Fibroblast of lung (primary cell): Measurements from ENCODE around the gene SORBS1. TPM values are rescaled to one million over a fixed set of nuclear protein-coding genes. Genes with fewer than 3 reads are reported as not detected.

Source experiments
- DNase-seq, 2 donors: peaks; one replicate each; pipeline versions ENCODE4 v3.0.0 to v3.0.0-alpha.2; 2010; ENCODE audit warnings: low read depth in 2 of 2
- H2AFZ ChIP-seq: 2 replicates; pipeline ENCODE4 v1.5.1; 2012; ENCODE audit warnings: low read length, control low read depth, inconsistent platforms
- H3K27ac ChIP-seq: 2 replicates; pipeline ENCODE4 v1.5.1; 2011; ENCODE audit warnings: low read length, control low read depth; ENCODE audit not compliant: insufficient read depth
- H3K27me3 ChIP-seq: 2 replicates; pipeline ENCODE4 v1.5.1; 2011; ENCODE audit warnings: mild to moderate bottlenecking, low read length; ENCODE audit not compliant: control insufficient read depth, insufficient read depth
- H3K36me3 ChIP-seq: 2 replicates; pipeline ENCODE4 v1.5.1; 2011; ENCODE audit warnings: low read length; ENCODE audit not compliant: control insufficient read depth, insufficient read depth
- H3K4me1 ChIP-seq: 2 replicates; pipeline ENCODE4 v1.5.1; 2011; ENCODE audit warnings: low read length; ENCODE audit not compliant: control insufficient read depth, insufficient read depth; ENCODE audit errors: extremely low read depth
- H3K4me2 ChIP-seq: 2 replicates; pipeline ENCODE4 v1.5.1; 2011; ENCODE audit warnings: low read length, control low read depth; ENCODE audit not compliant: insufficient read depth; ENCODE audit errors: extremely low read depth
- H3K4me3 ChIP-seq, 4 experiments: fragments of 200-600 bp in 1 of 4; sonication (generic) in 1 of 4; replicated peaks in 1 of 4; 2 replicates each; pipeline ENCODE4 v1.5.1; 2011 to 2016; ENCODE audit warnings: low read length in 4 of 4, low read depth in 3 of 4, mild to moderate bottlenecking in 3 of 4, control low read depth in 2 of 4, inconsistent platforms in 1 of 4, mixed read lengths in 1 of 4; ENCODE audit not compliant: insufficient read depth in 1 of 4; ENCODE audit errors: control extremely low read depth in 1 of 4
- H3K79me2 ChIP-seq: 2 replicates; pipeline ENCODE4 v1.5.1; 2012; ENCODE audit warnings: mild to moderate bottlenecking, low read length, inconsistent platforms; ENCODE audit not compliant: control insufficient read depth, insufficient read depth
- H3K9ac ChIP-seq: 2 replicates; pipeline ENCODE4 v1.5.1; 2011; ENCODE audit warnings: mild to moderate bottlenecking, low read length, control low read depth; ENCODE audit not compliant: insufficient read depth
- H3K9me3 ChIP-seq: 2 replicates; pipeline ENCODE4 v1.5.1; 2012; ENCODE audit warnings: low read depth, low read length; ENCODE audit not compliant: control insufficient read depth, insufficient read depth
- H4K20me1 ChIP-seq: 2 replicates; pipeline ENCODE4 v1.5.1; 2011; ENCODE audit warnings: low read length; ENCODE audit not compliant: control insufficient read depth, insufficient read depth; ENCODE audit errors: extremely low read depth
- CTCF ChIP-seq, 2 donors: IDR thresholded peaks in 1 of 2; conservative IDR thresholded peaks in 1 of 2; 1 replicate in 1 of 2; 2 replicates in 1 of 2; pipeline ENCODE4 v1.5.1; 2011 to 2012; ENCODE audit warnings: low read length in 2 of 2, control low read depth in 1 of 2, inconsistent platforms in 1 of 2, low read depth in 1 of 2, mild to moderate bottlenecking in 1 of 2
- EZH2 ChIP-seq: IDR thresholded peaks from 2 replicates; pipeline ENCODE4 v1.5.1; 2012; ENCODE audit warnings: low read length, control low read depth, mild to moderate bottlenecking; ENCODE audit errors: missing control alignments
- polyA plus RNA-seq, 2 donors: library from polyadenylated mRNA; depleted of rRNA in 1 of 2; stranded (reverse) in 1 of 2; unstranded in 1 of 2; fragments of >200 nt; gene quantifications; 2 replicates each; pipeline ENCODE4 v1.2.1, GENCODE V29; 2011 to 2012; ENCODE audit warnings: missing spikeins in 1 of 2
- total RNA-seq: library from RNA; depleted of rRNA; stranded (reverse); fragments of >200 nt; gene quantifications from 2 replicates; pipeline ENCODE4 v1.2.1, GENCODE V29; 2014

The SORBS1 gene
- total and polyA plus RNA-seq, 2 donors (not counting 1 experiment from before 2014, with no cell fraction given) = 0.33 to 0.50 TPM

- no peak overlapping the region for H2AFZ ChIP-seq
- no peaks in the 10 kb centered on the region for H3K36me3 ChIP-seq
- H3K9ac ChIP-seq = no peak overlapping the region
- no peaks in the 10 kb centered on the region for H3K27me3 ChIP-seq
- H3K4me2 ChIP-seq = no peak overlapping the region
- H3K4me3 ChIP-seq = no peak overlapping the region
- TF ChIP-seq CTCF (conservative IDR thresholded peaks at IDR 0.05 in 1 of 2, IDR thresholded peaks at IDR 0.05 in 1 of 2; ENCODE audit: low read depth in 1 of 2, low read length in 2 of 2) (no peak), EZH2 (no peak)
- no peaks in the 10 kb centered on the region for H3K79me2 ChIP-seq
- H4K20me1 ChIP-seq = no peaks in the 10 kb centered on the region
- H3K9me3 ChIP-seq = no peaks in the 10 kb centered on the region
- H3K4me1 ChIP-seq = no peaks in the 10 kb centered on the region
- no peak for DNase-seq
- no peak overlapping the region for H3K27ac ChIP-seq
Measured at GRCh38 chr10:95377950-95378349, 183.2 kb downstream of the SORBS1 start.

- Histone ChIP-seq H3K4me2 (no peak overlapping the region), H2AFZ (no peak overlapping the region), H4K20me1 (no peaks in the 10 kb centered on the region), H3K4me1 (no peaks in the 10 kb centered on the region), H3K79me2 (no peaks in the 10 kb centered on the region), H3K4me3 (no peak overlapping the region), H3K36me3 (no peaks in the 10 kb centered on the region), H3K27ac (no peak overlapping the region), H3K27me3 (peaks cover 7% of the 10 kb centered on the region), H3K9me3 (no peaks in the 10 kb centered on the region), H3K9ac (no peak overlapping the region)
- no peak for DNase-seq
- TF ChIP-seq CTCF (conservative IDR thresholded peaks at IDR 0.05 in 1 of 2, IDR thresholded peaks at IDR 0.05 in 1 of 2; ENCODE audit: low read depth in 1 of 2, low read length in 2 of 2) (no peak), EZH2 (no peak)
Measured at GRCh38 chr10:95375418-95375817, 185.8 kb downstream of the SORBS1 start.

- DNase-seq = peak; percentile 64 to 78
- Histone ChIP-seq H3K79me2 (no peaks in the 10 kb centered on the region), H3K36me3 (no peaks in the 10 kb centered on the region), H4K20me1 (no peaks in the 10 kb centered on the region), H3K4me3 (no peak overlapping the region), H3K4me1 (no peaks in the 10 kb centered on the region), H3K27ac (no peak overlapping the region), H3K4me2 (no peak overlapping the region), H3K27me3 (peaks cover 10% of the 10 kb centered on the region), H3K9ac (no peak overlapping the region), H2AFZ (no peak overlapping the region), H3K9me3 (no peaks in the 10 kb centered on the region)
- TF ChIP-seq EZH2 (no peak), CTCF (conservative IDR thresholded peaks at IDR 0.05 in 1 of 2, IDR thresholded peaks at IDR 0.05 in 1 of 2; ENCODE audit: low read depth in 1 of 2, low read length in 2 of 2) (peak; percentile 75 to 98)
Measured at GRCh38 chr10:95374597-95375209, 186.5 kb downstream of the SORBS1 start.
